ENCODE results near the gene LRRK1. TPM values are rescaled to one million over a fixed set of nuclear protein-coding genes. Genes with fewer than 3 reads are reported as not detected.

The LRRK1 gene
- total RNA-seq, 1 donor from 2014 or later, result 2.4 TPM

GRCh38 chr15:101114610-101115009, 195.5 kb downstream of the LRRK1 start:
- no peaks in the 10 kb centered on the region for H3K36me3 Mint-ChIP-seq (ENCODE audit: low read depth)
- no peaks in the 10 kb centered on the region for H3K9me3 Mint-ChIP-seq
- no peak overlapping the region for H3K4me3 Mint-ChIP-seq (ENCODE audit: low read depth)
- intact Hi-C loops (cut with micrococcal nuclease), result no loop called here
- peaks cover 9% of the 10 kb centered on the region for H3K4me1 Mint-ChIP-seq (ENCODE audit: low read depth)
- no peak for DNase-seq (ENCODE audit: low spot score)
- no peaks in the 10 kb centered on the region for H3K27me3 Mint-ChIP-seq (ENCODE audit: low read depth)
- no peak overlapping the region for H3K27ac Mint-ChIP-seq

- Mint-ChIP-seq H3K4me3 (ENCODE audit: low read depth) (no peak overlapping the region), H3K27ac (no peak overlapping the region), H3K9me3 (no peaks in the 10 kb centered on the region), H3K36me3 (ENCODE audit: low read depth) (no peaks in the 10 kb centered on the region), H3K27me3 (ENCODE audit: low read depth) (no peaks in the 10 kb centered on the region), H3K4me1 (ENCODE audit: low read depth) (peaks cover 9% of the 10 kb centered on the region)
- intact Hi-C loops (cut with micrococcal nuclease), result no loop called here
- no peak for DNase-seq (ENCODE audit: low spot score)
Observed at GRCh38 chr15:101115393-101115785, 196.2 kb downstream of the LRRK1 start.

GRCh38 chr15:101115786-101116680, 196.9 kb downstream of the LRRK1 start:
- DNase-seq (ENCODE audit: low spot score), result no peak
- Mint-ChIP-seq H3K27me3 (ENCODE audit: low read depth) (no peaks in the 10 kb centered on the region), H3K4me1 (ENCODE audit: low read depth) (peaks cover 9% of the 10 kb centered on the region), H3K9me3 (no peaks in the 10 kb centered on the region), H3K27ac (no peak overlapping the region), H3K4me3 (ENCODE audit: low read depth) (no peak overlapping the region), H3K36me3 (ENCODE audit: low read depth) (no peaks in the 10 kb centered on the region)
- intact Hi-C loops (cut with micrococcal nuclease), result no loop called here

- Mint-ChIP-seq H3K36me3 (ENCODE audit: low read depth) (no peaks in the 10 kb centered on the region), H3K27ac (no peak overlapping the region), H3K9me3 (no peaks in the 10 kb centered on the region), H3K27me3 (ENCODE audit: low read depth) (no peaks in the 10 kb centered on the region), H3K4me1 (ENCODE audit: low read depth) (peaks cover 12% of the 10 kb centered on the region), H3K4me3 (ENCODE audit: low read depth) (no peak overlapping the region)
- intact Hi-C loops (cut with micrococcal nuclease), result no loop called here
- DNase-seq (ENCODE audit: low spot score), result no peak
Observed at GRCh38 chr15:101116681-101116976, 197.5 kb downstream of the LRRK1 start.

DNA sequence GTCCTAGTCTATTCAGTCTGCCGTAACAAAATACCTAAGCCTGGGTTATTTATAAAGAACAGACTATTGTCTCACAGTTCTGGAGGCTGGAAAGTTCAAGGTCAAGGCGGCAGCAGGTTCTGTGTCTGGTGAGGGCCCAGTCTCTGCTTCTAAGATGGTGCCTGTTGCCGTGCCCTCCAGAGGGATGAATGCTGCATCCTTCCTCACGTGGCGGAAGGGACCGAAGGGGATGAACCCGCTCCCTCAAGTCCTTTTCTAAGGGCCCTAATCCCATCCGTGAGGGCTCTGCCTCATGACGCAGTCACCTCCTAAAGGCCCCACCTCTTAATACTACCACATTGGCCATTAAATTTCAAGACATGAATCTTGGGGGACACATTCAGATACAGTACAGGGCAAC, 199.0 kb downstream of the LRRK1 start:
- Mint-ChIP-seq H3K27me3 (ENCODE audit: low read depth) (no peaks in the 10 kb centered on the region), H3K9me3 (no peaks in the 10 kb centered on the region), H3K4me3 (ENCODE audit: low read depth) (no peak overlapping the region), H3K36me3 (ENCODE audit: low read depth) (no peaks in the 10 kb centered on the region), H3K4me1 (ENCODE audit: low read depth) (peaks cover 24% of the 10 kb centered on the region), H3K27ac (no peak overlapping the region)
- intact Hi-C loops (cut with micrococcal nuclease), result no loop called here
- no peak for DNase-seq (ENCODE audit: low spot score)

DNA sequence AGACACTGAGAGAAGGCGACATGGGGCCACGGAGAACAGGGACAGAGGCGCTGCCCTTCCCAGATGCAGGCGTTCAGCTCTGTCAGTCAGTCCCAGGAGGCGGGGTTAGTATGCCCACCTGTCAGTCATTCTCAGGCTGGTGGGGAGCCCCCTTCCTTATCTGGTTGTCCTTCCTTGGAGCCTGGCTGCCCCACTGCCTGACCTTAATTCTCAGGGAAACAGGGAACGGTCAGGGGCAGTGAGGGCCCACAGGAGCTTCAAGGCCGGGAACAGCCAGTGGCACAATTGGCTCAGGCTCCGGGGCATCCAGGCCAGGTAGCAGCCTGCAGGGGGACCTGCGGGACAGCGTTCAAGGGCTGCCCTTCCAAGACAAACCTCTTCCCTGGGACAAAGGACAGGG, 199.5 kb downstream of the LRRK1 start:
- no peaks in the 10 kb centered on the region for H3K36me3 Mint-ChIP-seq (ENCODE audit: low read depth)
- intact Hi-C loops (cut with micrococcal nuclease), result no loop called here
- no peak for DNase-seq (ENCODE audit: low spot score)
- no peaks in the 10 kb centered on the region for H3K9me3 Mint-ChIP-seq
- H3K4me3 Mint-ChIP-seq (ENCODE audit: low read depth), result no peak overlapping the region
- no peak overlapping the region for H3K27ac Mint-ChIP-seq
- H3K4me1 Mint-ChIP-seq (ENCODE audit: low read depth), result peaks cover 29% of the 10 kb centered on the region
- no peaks in the 10 kb centered on the region for H3K27me3 Mint-ChIP-seq (ENCODE audit: low read depth)

- Mint-ChIP-seq H3K9me3 (no peaks in the 10 kb centered on the region), H3K27me3 (ENCODE audit: low read depth) (no peaks in the 10 kb centered on the region), H3K27ac (no peak overlapping the region), H3K4me3 (ENCODE audit: low read depth) (no peak overlapping the region), H3K4me1 (ENCODE audit: low read depth) (peaks cover 35% of the 10 kb centered on the region), H3K36me3 (ENCODE audit: low read depth) (no peaks in the 10 kb centered on the region)
- intact Hi-C loops (cut with micrococcal nuclease), result no loop called here
- no peak for DNase-seq (ENCODE audit: low spot score)
Observed at GRCh38 chr15:101119181-101119580, 200.0 kb downstream of the LRRK1 start.

Other genes with a start within 250 kb of the LRRK1 start
- not detected in 2 replicates for gene ALDH1A3, start 39.5 kb upstream of the LRRK1 start, total RNA-seq